PC-3 (cell line): ENCODE data around the gene TTC31. TPM values are rescaled to one million over a fixed set of nuclear protein-coding genes. Genes with fewer than 3 reads are reported as not detected.
A peak's percentile ranks its signal among the peaks of the same experiment; 100 is the strongest.

Experiments
- ATAC-seq: fragments of 200-7000 bp; cut with Tn5 transposase; 2 replicates; pipeline ENCODE4 v1.9.1; 2020; ENCODE audit warnings: mild to moderate bottlenecking, moderate library complexity
- BruUV-seq: library from RNA; stranded (reverse); fragments of 400-500 nt; replicated peaks from 2 replicates; lab custom pipeline; 2021; lab: Mats Ljungman, UMichigan
- CTCF ChIA-PET: fragments of 300-600 bp; sonication (Branson Sonifier 250); formaldehyde crosslinking; loops from one replicate; lab custom pipeline; 2022; ENCODE audit warnings: antibody characterized with exemption; lab: Charles Lee
- POLR2A ChIA-PET: fragments of 300-600 bp; sonication (Branson Sonifier 250); formaldehyde crosslinking; loops from one replicate; lab custom pipeline; 2022; ENCODE audit warnings: antibody characterized with exemption; ENCODE audit not compliant: unreplicated experiment; lab: Charles Lee
- DNase-seq: peaks from one replicate; pipeline ENCODE4 v3.0.0-alpha.2; 2015
- H2AFZ ChIP-seq: fragments of 300-600 bp; sonication (generic); 2 replicates; pipeline ENCODE4 v1.6.0; 2016; ENCODE audit warnings: antibody characterized with exemption, low read length
- H3F3A ChIP-seq: fragments of 300-600 bp; sonication (generic); one replicate; pipeline ENCODE4 v1.6.0; 2017; ENCODE audit warnings: antibody characterized with exemption, low read length, control low read depth, mild to moderate bottlenecking; ENCODE audit not compliant: unreplicated experiment
- H3K27ac ChIP-seq: fragments of 300-600 bp; sonication (generic); 2 replicates; pipeline ENCODE4 v1.5.1; 2016; ENCODE audit warnings: mild to moderate bottlenecking, low read length
- H3K27me3 ChIP-seq: fragments of 300-600 bp; sonication (generic); 2 replicates; pipeline ENCODE4 v1.6.1; 2016; ENCODE audit warnings: low read length, mixed read lengths
- H3K36me3 ChIP-seq: fragments of 300-600 bp; sonication (generic); 2 replicates; pipeline ENCODE4 v1.6.1; 2016; ENCODE audit warnings: low read depth, mixed run types, low read length, mixed read lengths
- H3K4me1 ChIP-seq: fragments of 300-600 bp; sonication (generic); 2 replicates; pipeline ENCODE4 v1.5.1; 2016; ENCODE audit warnings: low read length; ENCODE audit not compliant: insufficient read depth
- H3K4me2 ChIP-seq: fragments of 300-600 bp; sonication (generic); 2 replicates; pipeline ENCODE4 v1.6.0; 2016; ENCODE audit warnings: low read length
- H3K4me3 ChIP-seq: fragments of 300-600 bp; sonication (generic); 2 replicates; pipeline ENCODE4 v1.5.1; 2016; ENCODE audit warnings: mild to moderate bottlenecking, low read length, mixed read lengths
- H3K79me2 ChIP-seq: fragments of 300-600 bp; sonication (generic); 2 replicates; pipeline ENCODE4 v1.6.1; 2017; ENCODE audit warnings: low read length, mixed read lengths
- H3K9ac ChIP-seq: fragments of 300-600 bp; sonication (generic); 2 replicates; pipeline ENCODE4 v1.6.0; 2016; ENCODE audit warnings: mild to moderate bottlenecking, low read length
- H3K9me2 ChIP-seq: fragments of 300-600 bp; sonication (generic); replicated peaks from 2 replicates; pipeline ENCODE4 v1.6.1; 2016; ENCODE audit warnings: mixed run types, low read length, mixed read lengths
- H3K9me3 ChIP-seq: fragments of 300-600 bp; sonication (generic); 2 replicates; pipeline ENCODE4 v1.6.1; 2016; ENCODE audit warnings: low read length, mixed read lengths
- H4K20me1 ChIP-seq: fragments of 300-600 bp; sonication (generic); 2 replicates; pipeline ENCODE4 v1.6.1; 2016; ENCODE audit warnings: low read length, mixed read lengths
- EZH2 ChIP-seq: fragments of 300-600 bp; sonication (generic); IDR thresholded peaks from one replicate; pipeline ENCODE4 v1.6.1; 2017; ENCODE audit warnings: antibody characterized with exemption, mild to moderate bottlenecking, low read length; ENCODE audit not compliant: unreplicated experiment
- EZH2phosphoT487 ChIP-seq: fragments of 300-600 bp; sonication (generic); IDR thresholded peaks from 2 replicates; pipeline ENCODE4 v1.6.1; 2018; ENCODE audit warnings: mild to moderate bottlenecking, antibody characterized with exemption, low read length, borderline replicate concordance
- intact Hi-C: fragments of 100-400 bp; cut with micrococcal nuclease; formaldehyde crosslinking; loops from 2 replicates; pipeline ENCODE4 v1.9.0; 2023
- total RNA-seq: library from RNA; depleted of rRNA; stranded (reverse); fragments of >200 nt; gene quantifications from 2 replicates; pipeline ENCODE4 v1.2.3, GENCODE V29; 2014
- TF ChIP-seq, protein P1 (sequence below): fragments of 300-600 bp; sonication (generic); conservative IDR thresholded peaks from 2 replicates; pipeline ENCODE4 v1.5.1; 2017; ENCODE audit warnings: antibody characterized with exemption, low read depth, mild to moderate bottlenecking, low read length

Gene TTC31
- total RNA-seq, 1 experiment from 2014 or later: 21.1 TPM

GRCh38 chr2:74496997-74497776 lies 14.3 kb downstream of the TTC31 start:
- H3K27me3 ChIP-seq: no peaks in the 10 kb centered on the region
- no peak for TF ChIP-seq EZH2
- no peak for TF ChIP-seq EZH2phosphoT487
- TF ChIP-seq, protein P1, sequence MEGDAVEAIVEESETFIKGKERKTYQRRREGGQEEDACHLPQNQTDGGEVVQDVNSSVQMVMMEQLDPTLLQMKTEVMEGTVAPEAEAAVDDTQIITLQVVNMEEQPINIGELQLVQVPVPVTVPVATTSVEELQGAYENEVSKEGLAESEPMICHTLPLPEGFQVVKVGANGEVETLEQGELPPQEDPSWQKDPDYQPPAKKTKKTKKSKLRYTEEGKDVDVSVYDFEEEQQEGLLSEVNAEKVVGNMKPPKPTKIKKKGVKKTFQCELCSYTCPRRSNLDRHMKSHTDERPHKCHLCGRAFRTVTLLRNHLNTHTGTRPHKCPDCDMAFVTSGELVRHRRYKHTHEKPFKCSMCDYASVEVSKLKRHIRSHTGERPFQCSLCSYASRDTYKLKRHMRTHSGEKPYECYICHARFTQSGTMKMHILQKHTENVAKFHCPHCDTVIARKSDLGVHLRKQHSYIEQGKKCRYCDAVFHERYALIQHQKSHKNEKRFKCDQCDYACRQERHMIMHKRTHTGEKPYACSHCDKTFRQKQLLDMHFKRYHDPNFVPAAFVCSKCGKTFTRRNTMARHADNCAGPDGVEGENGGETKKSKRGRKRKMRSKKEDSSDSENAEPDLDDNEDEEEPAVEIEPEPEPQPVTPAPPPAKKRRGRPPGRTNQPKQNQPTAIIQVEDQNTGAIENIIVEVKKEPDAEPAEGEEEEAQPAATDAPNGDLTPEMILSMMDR: no peak
- intact Hi-C loops: no loop called here
- H3K9me2 ChIP-seq: no peaks in the 10 kb centered on the region
- ChIA-PET CTCF (no interaction called here), POLR2A (no interaction called here)
- no peaks in the 10 kb centered on the region for H3K79me2 ChIP-seq
- no peaks in the 10 kb centered on the region for H3K9me3 ChIP-seq
- H3K4me3 ChIP-seq: peak overlapping the region; percentile 67; the same call in 1 of the 2 replicates
- no TSS peak for BruUV-seq
- no peak for ATAC-seq
- H3K4me1 ChIP-seq: peaks cover 19% of the 10 kb centered on the region
- H3F3A ChIP-seq: no peaks in the 10 kb centered on the region
- peak overlapping the region; percentile 87; the same call in 1 of the 2 replicates for H2AFZ ChIP-seq
- DNase-seq: no peak
- H3K27ac ChIP-seq: no peak overlapping the region
- H3K9ac ChIP-seq: no peak overlapping the region
- H4K20me1 ChIP-seq: no peaks in the 10 kb centered on the region
- H3K36me3 ChIP-seq: peaks cover 13% of the 10 kb centered on the region; the same call in 1 of the 2 replicates
- peak overlapping the region; percentile 94 for H3K4me2 ChIP-seq

GRCh38 chr2:74497777-74498499 lies 15.1 kb downstream of the TTC31 start:
- TF ChIP-seq, protein P1: no peak
- TF ChIP-seq EZH2 (no peak), EZH2phosphoT487 (no peak)
- Histone ChIP-seq H3K79me2 (no peaks in the 10 kb centered on the region), H3K9ac (no peak overlapping the region), H3K4me3 (peak overlapping the region; percentile 67), H3K9me2 (no peaks in the 10 kb centered on the region), H3K4me1 (peaks cover 19% of the 10 kb centered on the region), H3K27me3 (no peaks in the 10 kb centered on the region), H4K20me1 (no peaks in the 10 kb centered on the region), H3K36me3 (peaks cover 9% of the 10 kb centered on the region; the same call in 1 of the 2 replicates), H3K27ac (no peak overlapping the region), H3K9me3 (no peaks in the 10 kb centered on the region), H2AFZ (peak overlapping the region; percentile 87), H3F3A (no peaks in the 10 kb centered on the region), H3K4me2 (peak overlapping the region; percentile 94)
- CTCF ChIA-PET: no interaction called here
- BruUV-seq: no TSS peak
- intact Hi-C loops: loop anchor here (1.0 kb wide), 1 partner anchor 15 kb away; the partner anchor contains the start of gene TTC31
- peak; percentile 39 for ATAC-seq
- POLR2A ChIA-PET: no interaction called here
- no peak for DNase-seq
